ENCODE measurements around the gene FAM107B. TPM values are rescaled to one million over a fixed set of nuclear protein-coding genes. Genes with fewer than 3 reads are reported as not detected.

The FAM107B gene
- total RNA-seq, 1 donor: 17.7 TPM

DNA sequence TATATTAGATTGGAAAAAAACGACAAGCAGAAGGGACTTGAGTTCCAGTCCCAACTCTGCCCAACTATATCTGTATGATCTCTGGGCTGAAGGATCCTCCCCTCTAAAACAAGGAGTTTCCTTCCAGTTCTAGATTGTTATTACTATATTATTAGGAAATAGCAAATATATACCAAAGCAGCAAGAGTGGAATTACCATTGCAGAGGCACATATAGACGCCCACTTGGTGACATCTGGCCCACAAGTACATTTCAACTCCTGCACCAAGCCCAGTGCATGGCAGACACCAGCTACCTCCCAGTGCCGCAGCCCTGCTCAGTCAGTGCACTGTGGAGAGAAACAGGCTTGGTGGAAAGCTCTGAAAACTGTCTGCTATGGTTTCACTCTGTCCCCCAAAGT is 201.9 kb downstream of the FAM107B start:
- TF ChIP-seq, protein P1, sequence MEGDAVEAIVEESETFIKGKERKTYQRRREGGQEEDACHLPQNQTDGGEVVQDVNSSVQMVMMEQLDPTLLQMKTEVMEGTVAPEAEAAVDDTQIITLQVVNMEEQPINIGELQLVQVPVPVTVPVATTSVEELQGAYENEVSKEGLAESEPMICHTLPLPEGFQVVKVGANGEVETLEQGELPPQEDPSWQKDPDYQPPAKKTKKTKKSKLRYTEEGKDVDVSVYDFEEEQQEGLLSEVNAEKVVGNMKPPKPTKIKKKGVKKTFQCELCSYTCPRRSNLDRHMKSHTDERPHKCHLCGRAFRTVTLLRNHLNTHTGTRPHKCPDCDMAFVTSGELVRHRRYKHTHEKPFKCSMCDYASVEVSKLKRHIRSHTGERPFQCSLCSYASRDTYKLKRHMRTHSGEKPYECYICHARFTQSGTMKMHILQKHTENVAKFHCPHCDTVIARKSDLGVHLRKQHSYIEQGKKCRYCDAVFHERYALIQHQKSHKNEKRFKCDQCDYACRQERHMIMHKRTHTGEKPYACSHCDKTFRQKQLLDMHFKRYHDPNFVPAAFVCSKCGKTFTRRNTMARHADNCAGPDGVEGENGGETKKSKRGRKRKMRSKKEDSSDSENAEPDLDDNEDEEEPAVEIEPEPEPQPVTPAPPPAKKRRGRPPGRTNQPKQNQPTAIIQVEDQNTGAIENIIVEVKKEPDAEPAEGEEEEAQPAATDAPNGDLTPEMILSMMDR (IDR thresholded peaks at IDR 0.05; ENCODE audit: insufficient read depth, low read depth, low read length): no peak
- no peak for DNase-seq (ENCODE audit: low read depth)
- no peak overlapping the region for H3K4me3 ChIP-seq (ENCODE audit: low read depth, low read length)

DNA sequence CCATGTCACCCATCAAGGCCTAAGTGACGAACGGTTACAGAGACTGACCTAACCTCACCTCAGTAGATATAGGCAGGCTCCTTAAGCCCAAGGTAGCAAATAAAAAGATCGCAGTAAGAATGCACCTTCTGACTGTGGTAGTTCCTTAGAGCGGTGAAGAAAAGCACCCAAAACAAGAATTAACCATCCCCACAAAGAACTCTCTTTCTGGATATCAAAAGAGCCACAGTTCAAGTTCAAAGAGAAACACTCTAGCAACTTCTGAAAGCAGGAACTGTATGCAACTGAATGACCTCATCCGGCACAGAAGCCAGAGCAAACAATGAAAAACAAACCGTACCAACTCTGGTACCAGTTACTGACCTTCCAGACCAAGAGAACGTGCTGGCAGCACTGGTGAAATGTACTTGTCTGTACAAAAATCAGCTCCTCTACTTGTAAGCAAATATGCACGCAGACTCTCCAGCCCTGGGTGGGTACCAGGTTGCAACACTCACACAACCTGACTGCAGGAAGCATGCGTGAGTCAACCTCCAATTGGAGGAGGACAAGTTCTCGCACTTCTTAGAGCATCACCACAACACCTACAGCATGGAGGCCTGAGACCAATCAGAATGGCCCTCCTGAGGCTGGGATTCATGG is 202.7 kb downstream of the FAM107B start:
- TF ChIP-seq, protein P1 (IDR thresholded peaks at IDR 0.05; ENCODE audit: insufficient read depth, low read depth, low read length): no peak
- no peak for DNase-seq (ENCODE audit: low read depth)
- H3K4me3 ChIP-seq (ENCODE audit: low read depth, low read length): no peak overlapping the region

DNA sequence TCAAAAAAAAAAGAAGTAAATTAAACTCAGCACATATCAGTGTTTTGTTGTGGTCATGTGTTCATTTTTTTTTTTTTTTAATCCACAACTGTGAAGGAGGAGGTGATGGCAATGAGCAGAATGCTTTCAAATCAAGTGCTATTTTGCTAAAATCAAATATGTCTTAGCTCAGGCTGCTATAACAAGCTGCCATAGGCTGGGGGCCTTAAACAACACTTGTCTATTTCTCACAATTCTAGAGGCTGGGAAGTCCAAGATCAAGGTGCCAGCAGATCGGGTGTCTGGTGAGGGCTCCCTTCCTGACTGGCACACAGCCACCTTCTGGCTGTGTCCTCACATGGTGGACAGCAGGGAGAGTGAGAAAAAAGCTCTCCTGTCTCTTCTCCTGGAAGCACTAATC is 203.9 kb downstream of the FAM107B start:
- no peak for DNase-seq (ENCODE audit: low read depth)
- H3K4me3 ChIP-seq (ENCODE audit: low read depth, low read length): no peak overlapping the region
- TF ChIP-seq, protein P1 (IDR thresholded peaks at IDR 0.05; ENCODE audit: insufficient read depth, low read depth, low read length): no peak

DNA sequence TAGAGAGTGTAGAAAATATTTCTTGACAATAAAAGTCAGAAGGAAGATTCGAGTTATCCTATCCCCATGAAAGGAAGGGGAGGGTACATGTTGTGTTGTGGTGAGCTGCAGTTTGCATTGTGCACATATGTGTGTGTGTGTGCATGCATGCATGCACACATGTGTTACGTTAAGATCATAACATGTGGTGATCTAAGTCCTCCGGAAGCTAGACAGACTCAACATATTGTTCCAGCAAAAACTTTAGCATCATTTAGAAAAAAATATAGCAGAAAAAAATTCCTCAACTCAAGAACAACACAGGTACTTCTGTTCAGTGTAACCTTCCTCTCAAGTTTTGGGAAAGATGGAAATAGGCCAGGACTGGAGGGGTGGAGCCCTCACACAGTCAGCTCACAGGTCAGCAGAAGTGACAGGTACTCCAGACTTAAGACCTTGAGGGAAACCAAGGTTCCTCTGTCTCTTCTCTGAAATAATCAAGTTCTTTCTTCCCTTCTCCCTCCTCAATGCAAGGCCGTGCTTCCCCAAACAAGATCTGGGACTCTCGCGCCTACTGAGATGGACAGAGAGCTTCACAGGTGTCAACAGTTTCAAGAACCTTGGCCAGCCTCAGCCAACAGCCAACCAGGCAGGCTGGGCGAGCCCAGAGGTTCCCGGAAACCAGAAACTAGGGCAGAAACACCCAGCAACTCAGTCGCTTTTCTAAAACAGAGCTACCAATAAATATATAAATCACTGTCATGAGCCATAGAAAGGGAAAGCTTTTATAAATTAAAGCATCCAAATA is 205.2 kb downstream of the FAM107B start:
- no peak overlapping the region for H3K4me3 ChIP-seq (ENCODE audit: low read depth, low read length)
- TF ChIP-seq, protein P1 (IDR thresholded peaks at IDR 0.05; ENCODE audit: insufficient read depth, low read depth, low read length): no peak
- DNase-seq (ENCODE audit: low read depth): no peak

DNA sequence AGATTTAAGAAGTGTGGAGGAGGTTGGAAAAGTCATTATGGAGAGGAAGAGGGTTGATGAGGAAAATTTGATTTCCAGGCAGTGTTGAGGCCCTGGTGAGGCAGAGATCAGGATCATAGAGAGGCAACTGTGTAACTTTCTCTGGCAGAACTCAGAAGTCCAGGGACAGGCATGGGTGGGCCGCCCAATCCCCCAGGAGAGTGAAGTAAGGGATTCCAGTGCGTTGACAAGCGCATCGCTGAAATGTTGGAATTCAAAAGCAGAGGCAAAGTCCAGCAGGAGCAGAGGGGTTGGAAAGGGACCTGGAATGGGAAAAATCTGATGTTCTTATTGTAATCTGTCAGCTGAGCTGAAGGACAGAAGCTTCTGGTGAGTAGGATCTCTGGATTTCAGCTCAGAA is 207.3 kb downstream of the FAM107B start:
- TF ChIP-seq, protein P1 (IDR thresholded peaks at IDR 0.05; ENCODE audit: insufficient read depth, low read depth, low read length): no peak
- DNase-seq (ENCODE audit: low read depth): no peak
- no peak overlapping the region for H3K4me3 ChIP-seq (ENCODE audit: low read depth, low read length)

DNA sequence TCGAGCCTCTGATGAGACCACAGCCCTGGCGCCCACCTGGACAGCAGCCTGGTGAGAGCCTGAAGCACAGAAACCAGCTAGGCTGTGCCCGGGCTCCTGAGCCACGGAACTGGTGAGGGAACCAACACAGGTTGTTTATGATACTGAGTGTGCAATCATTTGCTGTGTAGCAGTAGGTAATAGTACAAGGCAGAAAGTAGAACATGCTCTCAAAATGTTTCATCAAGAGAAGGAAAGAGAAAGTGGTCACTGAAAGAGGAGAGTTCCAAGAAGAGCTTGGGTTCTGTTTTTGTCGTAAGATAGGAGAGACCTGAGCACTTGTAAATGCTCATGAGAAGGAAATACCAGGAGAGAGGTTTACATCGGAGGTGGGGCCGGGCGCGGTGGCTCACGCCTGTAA is 208.2 kb downstream of the FAM107B start:
- no peak overlapping the region for H3K4me3 ChIP-seq (ENCODE audit: low read depth, low read length)
- no peak for DNase-seq (ENCODE audit: low read depth)
- TF ChIP-seq, protein P1 (IDR thresholded peaks at IDR 0.05; ENCODE audit: insufficient read depth, low read depth, low read length): no peak
